ENCODE results near the gene PPIL6.

The PPIL6 gene

GRCh38 chr6:109484122-109484521, 43.7 kb upstream of the PPIL6 start:
- H4K20me1 ChIP-seq (ENCODE audit: insufficient read depth, low read length) = no peaks in the 10 kb centered on the region
- peaks cover 26% of the 10 kb centered on the region for H3K36me3 ChIP-seq (replicated peaks; ENCODE audit: low read depth, low read length)
- peak overlapping the region; percentile 39 for H3K9ac ChIP-seq (ENCODE audit: low read length)
- H3K9me3 ChIP-seq (ENCODE audit: insufficient read depth, low read length) = no peaks in the 10 kb centered on the region
- peak overlapping the region; percentile 77 for H3K4me3 ChIP-seq (ENCODE audit: low read length)
- H3K27me3 ChIP-seq (ENCODE audit: low read depth, low read length) = no peaks in the 10 kb centered on the region
- H2AFZ ChIP-seq (ENCODE audit: low read depth, low read length) = 0 out of 2 replicates have a peak overlapping the region, but pooled peaks have one; percentile 34
- peaks cover 37% of the 10 kb centered on the region for H3K79me2 ChIP-seq (ENCODE audit: low read length)
- H3K4me2 ChIP-seq (ENCODE audit: low read length) = peak overlapping the region; percentile 81
- peaks cover 28% of the 10 kb centered on the region for H3K4me1 ChIP-seq (ENCODE audit: low read length)
- no peak for TF ChIP-seq EZH2phosphoT487 (IDR thresholded peaks at IDR 0.05; ENCODE audit: low read depth)
- TF ChIP-seq, protein P1, sequence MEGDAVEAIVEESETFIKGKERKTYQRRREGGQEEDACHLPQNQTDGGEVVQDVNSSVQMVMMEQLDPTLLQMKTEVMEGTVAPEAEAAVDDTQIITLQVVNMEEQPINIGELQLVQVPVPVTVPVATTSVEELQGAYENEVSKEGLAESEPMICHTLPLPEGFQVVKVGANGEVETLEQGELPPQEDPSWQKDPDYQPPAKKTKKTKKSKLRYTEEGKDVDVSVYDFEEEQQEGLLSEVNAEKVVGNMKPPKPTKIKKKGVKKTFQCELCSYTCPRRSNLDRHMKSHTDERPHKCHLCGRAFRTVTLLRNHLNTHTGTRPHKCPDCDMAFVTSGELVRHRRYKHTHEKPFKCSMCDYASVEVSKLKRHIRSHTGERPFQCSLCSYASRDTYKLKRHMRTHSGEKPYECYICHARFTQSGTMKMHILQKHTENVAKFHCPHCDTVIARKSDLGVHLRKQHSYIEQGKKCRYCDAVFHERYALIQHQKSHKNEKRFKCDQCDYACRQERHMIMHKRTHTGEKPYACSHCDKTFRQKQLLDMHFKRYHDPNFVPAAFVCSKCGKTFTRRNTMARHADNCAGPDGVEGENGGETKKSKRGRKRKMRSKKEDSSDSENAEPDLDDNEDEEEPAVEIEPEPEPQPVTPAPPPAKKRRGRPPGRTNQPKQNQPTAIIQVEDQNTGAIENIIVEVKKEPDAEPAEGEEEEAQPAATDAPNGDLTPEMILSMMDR (IDR thresholded peaks at IDR 0.05; ENCODE audit: low read depth, low read length) = no peak
- H3K27ac ChIP-seq (ENCODE audit: low read length) = no peak overlapping the region

DNA sequence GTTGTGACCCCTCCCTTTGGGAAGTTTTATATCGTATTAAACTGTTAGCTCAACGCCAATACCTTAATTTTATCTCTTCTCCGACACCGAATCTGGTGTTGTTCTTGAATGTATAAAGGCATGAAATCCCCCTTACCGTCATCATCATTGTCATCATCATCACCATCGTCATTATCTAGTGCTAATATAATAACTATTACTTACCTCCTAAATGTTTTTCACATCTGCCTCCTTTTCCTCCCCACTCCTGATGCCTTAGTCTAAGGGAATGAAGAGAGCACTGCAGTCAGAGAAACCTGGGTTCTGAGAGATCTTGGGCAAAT, 43.3 kb upstream of the PPIL6 start:
- no peaks in the 10 kb centered on the region for H4K20me1 ChIP-seq (ENCODE audit: insufficient read depth, low read length)
- H3K4me2 ChIP-seq (ENCODE audit: low read length) = peak overlapping the region; percentile 81
- H3K4me3 ChIP-seq (ENCODE audit: low read length) = peak overlapping the region; percentile 77
- peak overlapping the region; percentile 34 for H2AFZ ChIP-seq (ENCODE audit: low read depth, low read length)
- TF ChIP-seq, protein P1 (IDR thresholded peaks at IDR 0.05; ENCODE audit: low read depth, low read length) = no peak
- TF ChIP-seq EZH2phosphoT487 (IDR thresholded peaks at IDR 0.05; ENCODE audit: low read depth) = no peak
- H3K27ac ChIP-seq (ENCODE audit: low read length) = no peak overlapping the region
- peaks cover 41% of the 10 kb centered on the region for H3K79me2 ChIP-seq (ENCODE audit: low read length)
- H3K4me1 ChIP-seq (ENCODE audit: low read length) = peaks cover 32% of the 10 kb centered on the region
- H3K27me3 ChIP-seq (ENCODE audit: low read depth, low read length) = no peaks in the 10 kb centered on the region
- H3K36me3 ChIP-seq (replicated peaks; ENCODE audit: low read depth, low read length) = peaks cover 28% of the 10 kb centered on the region
- H3K9ac ChIP-seq (ENCODE audit: low read length) = peak overlapping the region; percentile 39
- no peaks in the 10 kb centered on the region for H3K9me3 ChIP-seq (ENCODE audit: insufficient read depth, low read length)

DNA sequence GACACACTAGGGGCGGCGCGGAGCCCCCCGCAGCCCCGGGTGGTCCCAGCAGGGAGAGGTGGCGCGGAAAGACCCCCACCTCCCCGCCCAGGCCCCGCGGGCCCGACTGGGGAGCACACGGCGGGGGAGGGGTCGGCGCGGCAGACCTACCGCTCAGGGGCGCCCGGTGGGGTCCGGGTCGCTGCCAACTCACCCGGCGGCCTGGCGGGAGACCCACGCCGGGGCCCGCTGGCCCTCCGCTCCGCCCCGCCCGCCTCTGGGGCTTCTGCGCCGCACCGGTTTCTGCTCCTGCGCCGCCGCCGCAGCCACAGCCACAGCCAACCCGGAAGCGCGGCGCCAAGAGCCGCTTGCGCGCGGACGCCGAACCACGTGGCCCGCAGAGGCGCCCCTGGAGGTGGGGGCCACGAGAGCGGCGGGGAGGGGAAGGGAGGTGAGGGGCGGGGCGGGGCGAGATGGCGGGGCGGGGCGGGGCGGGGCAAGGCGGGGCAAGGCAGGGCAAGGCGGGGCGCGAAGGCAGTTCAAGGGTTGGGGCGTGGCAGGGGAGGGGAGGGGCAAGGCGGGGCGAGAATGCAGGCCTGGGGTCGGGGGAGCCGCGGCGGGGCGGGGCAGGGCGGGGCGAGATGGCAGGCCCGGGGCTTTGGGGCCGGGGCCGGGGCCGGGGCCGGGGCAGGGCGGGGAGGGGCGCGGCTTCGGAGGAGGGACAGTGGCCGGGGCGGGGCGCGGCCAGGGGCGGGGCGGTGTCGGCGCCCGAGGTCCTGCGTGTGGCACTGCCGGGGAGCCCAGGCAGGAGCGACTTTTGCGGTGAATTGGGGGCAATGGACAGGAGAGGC, 42.7 kb upstream of the PPIL6 start, which contains the start of gene ZBTB24:
TSS of gene ZBTB24 (minus strand) at position 315 of the 830 bp plus-strand sequence. CDS start 1,193 bp downstream, outside the sequence.
- Histone ChIP-seq H3K27me3 (ENCODE audit: low read depth, low read length) (no peaks in the 10 kb centered on the region), H2AFZ (ENCODE audit: low read depth, low read length) (peak within 1 kb of the TSS; percentile 34), H3K9me3 (ENCODE audit: insufficient read depth, low read length) (no peaks in the 10 kb centered on the region), H3K4me1 (ENCODE audit: low read length) (peaks cover 38% of the 10 kb centered on the region), H4K20me1 (ENCODE audit: insufficient read depth, low read length) (0 out of 2 replicates have a peak, but pooled peaks cover 5% of the 10 kb centered on the region), H3K4me3 (ENCODE audit: low read length) (peak within 1 kb of the TSS; percentile 99), H3K9ac (ENCODE audit: low read length) (peak within 1 kb of the TSS; percentile 96), H3K36me3 (replicated peaks; ENCODE audit: low read depth, low read length) (peaks cover 30% of the 10 kb centered on the region), H3K27ac (ENCODE audit: low read length) (peak within 1 kb of the TSS; percentile 54), H3K79me2 (ENCODE audit: low read length) (peaks cover 47% of the 10 kb centered on the region), H3K4me2 (ENCODE audit: low read length) (peak within 1 kb of the TSS; percentile 95)
- TF ChIP-seq EZH2phosphoT487 (IDR thresholded peaks at IDR 0.05; ENCODE audit: low read depth) = no peak
- TF ChIP-seq, protein P1 (IDR thresholded peaks at IDR 0.05; ENCODE audit: low read depth, low read length) = no peak

- Histone ChIP-seq H3K4me3 (ENCODE audit: low read length) (no peak overlapping the region), H3K4me1 (ENCODE audit: low read length) (peaks cover 40% of the 10 kb centered on the region), H3K27me3 (ENCODE audit: low read depth, low read length) (no peaks in the 10 kb centered on the region), H3K9ac (ENCODE audit: low read length) (no peak overlapping the region), H3K27ac (ENCODE audit: low read length) (no peak overlapping the region), H3K9me3 (ENCODE audit: insufficient read depth, low read length) (no peaks in the 10 kb centered on the region), H3K79me2 (ENCODE audit: low read length) (peaks cover 68% of the 10 kb centered on the region), H3K4me2 (ENCODE audit: low read length) (0 out of 2 replicates have a peak overlapping the region, but pooled peaks have one; percentile 5), H4K20me1 (ENCODE audit: insufficient read depth, low read length) (peaks cover 19% of the 10 kb centered on the region), H2AFZ (ENCODE audit: low read depth, low read length) (no peak overlapping the region), H3K36me3 (replicated peaks; ENCODE audit: low read depth, low read length) (peaks cover 43% of the 10 kb centered on the region)
- no peak for TF ChIP-seq EZH2phosphoT487 (IDR thresholded peaks at IDR 0.05; ENCODE audit: low read depth)
- TF ChIP-seq, protein P1 (IDR thresholded peaks at IDR 0.05; ENCODE audit: low read depth, low read length) = no peak
Measured at GRCh38 chr6:109480993-109481480, 40.6 kb upstream of the PPIL6 start.

All from OCI-LY3 (cell line).